ENCODE measurements around the gene SYNDIG1. TPM values are rescaled to one million over a fixed set of nuclear protein-coding genes. Genes with fewer than 3 reads are reported as not detected.

The SYNDIG1 gene
- total RNA-seq, 1 experiment from 2014 or later: 5.4 TPM

- Histone ChIP-seq H4K20me1 (ENCODE audit: control insufficient read depth, insufficient read depth, insufficient read length) (no peaks in the 10 kb centered on the region), H4K8ac (replicated peaks; ENCODE audit: insufficient read length, low read depth, low read length) (no peak overlapping the region), H2BK20ac (ENCODE audit: low read depth, low read length, poor library complexity, severe bottlenecking) (no peak overlapping the region), H2BK5ac (ENCODE audit: insufficient read length, low read length) (no peak overlapping the region), H4K5ac (ENCODE audit: insufficient read length, low read depth, low read length) (no peak overlapping the region), H3K4ac (ENCODE audit: low read depth, low read length) (no peak overlapping the region), H3K18ac (ENCODE audit: insufficient read length, low read depth, low read length) (no peak overlapping the region), H3K79me2 (ENCODE audit: insufficient read depth, low read length) (no peaks in the 10 kb centered on the region), H3K79me1 (ENCODE audit: insufficient read depth, low read depth, low read length, poor library complexity, severe bottlenecking) (no peaks in the 10 kb centered on the region), H3K14ac (ENCODE audit: insufficient read depth, low read length) (no peak overlapping the region), H3K23ac (ENCODE audit: insufficient read length, low read depth, low read length) (no peak overlapping the region), H2BK12ac (ENCODE audit: insufficient read length, low read depth, low read length) (no peak overlapping the region), H3K4me1 (ENCODE audit: insufficient read depth, low read length) (no peaks in the 10 kb centered on the region), H2BK120ac (ENCODE audit: low read depth, low read length, poor library complexity, severe bottlenecking) (no peak overlapping the region), H3K9me3 (ENCODE audit: control insufficient read depth, low read depth, low read length) (no peaks in the 10 kb centered on the region), H2AFZ (ENCODE audit: low read length) (no peak overlapping the region), H3K4me2 (ENCODE audit: insufficient read depth, insufficient read length, low read length) (no peak overlapping the region), H3K9ac (ENCODE audit: extremely low read depth, insufficient read length, low read length) (no peak overlapping the region), H3K27ac (ENCODE audit: insufficient read length, low read depth, low read length) (no peak overlapping the region), H2BK15ac (ENCODE audit: low read depth, low read length) (no peak overlapping the region), H4K91ac (ENCODE audit: insufficient read length, low read depth, low read length) (no peak overlapping the region), H3K56ac (ENCODE audit: insufficient read length, low read depth, low read length) (no peak overlapping the region), H3K27me3 (ENCODE audit: insufficient read depth, low read length) (no peaks in the 10 kb centered on the region), H3T11ph (ENCODE audit: low read length) (no peak overlapping the region), H2AK5ac (ENCODE audit: insufficient read length, low read length) (no peak overlapping the region), H3K23me2 (ENCODE audit: insufficient read length, low read depth, low read length, poor library complexity, severe bottlenecking) (no peaks in the 10 kb centered on the region)
- no peak overlapping the region for H3K4me3 Mint-ChIP-seq
- TF ChIP-seq CTCF (conservative IDR thresholded peaks at IDR 0.05): peak; percentile 52
- DNase-seq: peak; percentile 54
- H3K36me3 Mint-ChIP-seq (ENCODE audit: insufficient read depth in 1 of 3, low read depth in 3 of 3): peaks cover 0 to 4% (median 0%) of the 10 kb centered on the region in 3 experiments; a peak in 2 of 7 replicates
- peak overlapping the region in 1 of 3 experiments; percentile 40; a peak in 1 of 7 replicates for H3K27ac Mint-ChIP-seq
- H3K9me3 Mint-ChIP-seq: peaks cover 5 to 6% of the 10 kb centered on the region in 2 experiments; a peak in 3 of 5 replicates
- H3K4me1 Mint-ChIP-seq: peaks cover 0 to 7% of the 10 kb centered on the region in 2 experiments; a peak in 1 of 4 replicates
- WGBS (ENCODE audit: extremely low coverage, insufficient read length, low lambda C conversion rate): no CpG with 5 or more reads among the region's 16 CpGs
- peaks cover 2% of the 10 kb centered on the region; the same call in 1 of the 2 replicates for H3K27me3 Mint-ChIP-seq (ENCODE audit: low read depth)
Measured at GRCh38 chr20:24684956-24685691, 215.7 kb downstream of the SYNDIG1 start.
